HG03280 (cell line): ENCODE measurements around the gene PPP6C.

Source experiments
- ATAC-seq: cut with Tn5 transposase; IDR thresholded peaks from one replicate; pipeline ENCODE4 v1.9.1; 2021; ENCODE audit warnings: mild to moderate bottlenecking, moderate library complexity; ENCODE audit not compliant: unreplicated experiment

The PPP6C gene

GRCh38 chr9:125099816-125100215, 89.8 kb downstream of the PPP6C start:
- ATAC-seq, result no peak
